GM21786 (cell line): Measurements from ENCODE around the gene TUFT1.
A peak's percentile ranks its signal among the peaks of the same experiment; 100 is the strongest.

Experiments
- ATAC-seq: cut with Tn5 transposase; IDR thresholded peaks from one replicate; pipeline ENCODE4 v1.9.1; 2021; ENCODE audit not compliant: unreplicated experiment

Gene TUFT1

DNA sequence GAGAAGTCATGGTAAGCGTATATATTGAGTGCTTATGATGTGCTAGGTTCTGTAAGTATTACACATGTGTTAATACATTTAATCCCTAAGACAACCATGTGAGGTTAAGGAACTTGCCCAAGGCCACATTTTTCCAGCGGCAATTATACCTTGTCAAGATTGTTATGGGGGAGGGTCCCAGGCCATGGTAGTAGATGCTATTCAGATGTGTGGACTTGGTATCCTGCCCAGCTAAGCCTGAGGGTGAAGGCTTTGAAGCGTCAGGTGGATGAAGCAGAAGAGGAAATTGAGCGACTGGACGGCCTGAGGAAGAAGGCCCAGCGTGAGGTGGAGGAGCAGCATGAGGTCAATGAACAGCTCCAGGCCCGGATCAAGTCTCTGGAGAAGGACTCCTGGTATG, 3.6 kb upstream of the TUFT1 start:
- ATAC-seq: no peak

DNA sequence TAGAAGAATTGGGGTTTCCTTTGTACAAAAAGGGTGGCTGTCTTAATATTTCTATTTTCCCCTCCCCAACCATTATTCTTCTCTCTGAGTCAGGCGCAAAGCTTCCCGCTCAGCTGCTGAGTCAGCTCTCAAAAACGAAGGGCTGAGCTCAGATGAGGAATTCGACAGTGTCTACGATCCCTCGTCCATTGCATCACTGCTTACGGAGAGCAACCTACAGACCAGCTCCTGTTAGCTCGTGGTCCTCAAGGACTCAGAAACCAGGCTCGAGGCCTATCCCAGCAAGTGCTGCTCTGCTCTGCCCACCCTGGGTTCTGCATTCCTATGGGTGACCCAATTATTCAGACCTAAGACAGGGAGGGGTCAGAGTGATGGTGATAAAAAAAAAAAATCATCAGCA, 3.0 kb upstream of the TUFT1 start:
- ATAC-seq: no peak

DNA sequence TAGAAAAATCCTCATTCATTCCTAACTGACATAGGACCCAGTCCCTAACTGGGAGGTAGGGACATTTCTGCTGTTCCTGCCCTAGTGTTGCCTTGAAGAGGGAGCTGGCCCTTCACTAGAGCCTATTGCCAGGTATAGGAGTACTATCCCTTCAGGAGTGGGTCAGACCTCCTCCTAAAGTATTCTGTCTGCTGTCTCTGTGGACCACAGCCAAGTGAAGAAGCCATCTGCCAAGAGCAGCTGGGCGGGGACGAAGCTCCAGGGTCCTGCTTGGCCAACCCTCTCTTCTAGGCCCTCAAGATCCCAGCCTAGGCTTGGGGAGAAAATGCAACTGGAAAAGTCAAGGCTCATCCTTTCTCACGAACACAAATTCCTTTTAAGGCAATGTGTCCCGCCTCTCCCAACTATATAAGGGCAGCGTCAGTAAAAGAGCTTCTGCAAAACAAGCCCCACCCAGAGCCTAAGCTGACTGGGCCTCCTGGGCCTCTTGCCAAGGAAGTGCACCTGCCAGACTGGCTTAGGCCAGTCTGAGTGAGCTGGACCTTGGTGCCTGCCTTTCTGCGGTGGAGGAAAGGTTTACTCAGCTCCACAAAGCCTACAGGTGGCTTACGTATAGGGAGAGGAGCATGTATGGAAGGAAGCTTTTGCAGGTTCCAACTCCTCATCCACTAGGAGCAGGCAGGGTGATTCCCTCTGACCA, 638 bp upstream of the TUFT1 start:
- ATAC-seq: peak; percentile 41

DNA sequence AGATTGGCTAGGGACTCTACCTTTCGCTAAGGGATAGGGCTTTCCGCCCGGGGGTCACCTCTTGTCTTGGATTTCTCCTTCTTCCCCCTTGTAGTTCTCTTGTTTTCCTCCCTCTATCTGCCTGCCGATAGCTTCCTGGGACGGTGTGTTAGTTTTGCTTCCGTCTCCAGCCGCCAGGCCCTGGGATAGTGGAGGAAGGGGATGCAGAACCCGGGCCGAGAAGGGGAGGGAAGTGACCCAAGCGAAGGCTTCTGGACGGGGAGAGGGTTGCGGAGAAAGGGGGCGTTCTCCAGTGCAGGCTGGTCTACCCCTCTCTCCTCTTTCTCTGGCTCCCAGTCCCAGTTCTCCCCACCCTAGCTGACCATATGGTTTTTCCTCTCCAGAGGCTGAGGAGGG, 871 bp downstream of the TUFT1 start:
- no peak for ATAC-seq

DNA sequence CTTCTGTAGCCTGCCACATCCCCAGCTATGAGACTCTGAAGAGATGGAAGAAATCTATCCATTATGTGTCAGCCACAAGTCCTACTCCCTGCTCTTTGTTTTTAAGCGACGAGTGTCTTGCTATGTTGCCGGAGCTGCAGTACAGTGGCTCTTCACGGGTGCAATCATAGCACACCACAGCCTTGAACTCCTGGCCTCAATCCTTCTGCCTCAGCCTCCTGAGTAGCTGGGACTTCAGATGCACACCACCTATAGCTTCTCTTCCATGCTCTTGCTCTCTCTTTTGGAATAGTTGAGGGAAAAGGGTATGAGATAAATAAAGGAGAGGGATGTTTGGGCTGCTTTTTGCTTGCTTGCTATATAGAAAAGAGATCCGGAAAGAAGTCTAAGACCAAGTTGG, 1.6 kb downstream of the TUFT1 start:
- ATAC-seq: no peak

DNA sequence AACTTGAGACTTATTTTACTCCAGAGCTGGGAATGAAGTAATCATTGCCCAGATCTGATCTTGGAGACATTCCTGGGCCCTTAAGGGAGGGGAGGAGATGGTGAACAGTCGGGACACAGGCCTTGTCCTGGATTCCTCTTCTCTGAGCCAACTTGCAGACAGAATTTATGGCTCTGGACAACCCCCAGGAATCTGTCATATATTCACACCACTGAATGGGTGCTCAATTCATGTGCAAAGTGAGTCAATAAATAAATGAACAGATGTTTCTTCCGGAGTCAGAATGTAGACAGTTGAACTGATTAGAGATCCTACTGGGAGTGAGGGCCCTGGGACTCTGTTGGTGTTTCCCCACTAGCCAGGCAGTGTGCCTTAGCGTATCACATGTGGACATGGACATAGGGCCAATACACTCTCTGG, 2.6 kb downstream of the TUFT1 start:
- no peak for ATAC-seq

DNA sequence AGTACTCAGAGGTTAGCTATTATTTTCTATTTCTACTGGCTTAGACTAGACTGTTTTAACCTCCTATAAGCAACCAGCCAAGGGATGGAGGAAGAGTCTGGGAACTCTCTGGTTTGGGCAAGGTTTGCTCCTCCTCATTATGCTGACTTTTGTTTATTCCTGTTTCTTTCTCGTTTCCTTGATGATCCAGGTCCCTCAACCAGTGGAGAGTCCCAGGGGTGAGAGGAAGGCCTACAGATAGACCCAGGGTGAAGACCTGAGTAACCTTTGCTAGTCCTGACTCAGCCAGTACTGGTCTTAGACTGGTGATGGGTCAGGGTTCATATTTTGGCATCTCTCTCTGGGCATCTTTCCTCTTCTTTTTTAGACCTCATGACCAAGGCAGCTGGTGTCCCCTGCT, 5.4 kb downstream of the TUFT1 start:
- ATAC-seq: no peak

DNA sequence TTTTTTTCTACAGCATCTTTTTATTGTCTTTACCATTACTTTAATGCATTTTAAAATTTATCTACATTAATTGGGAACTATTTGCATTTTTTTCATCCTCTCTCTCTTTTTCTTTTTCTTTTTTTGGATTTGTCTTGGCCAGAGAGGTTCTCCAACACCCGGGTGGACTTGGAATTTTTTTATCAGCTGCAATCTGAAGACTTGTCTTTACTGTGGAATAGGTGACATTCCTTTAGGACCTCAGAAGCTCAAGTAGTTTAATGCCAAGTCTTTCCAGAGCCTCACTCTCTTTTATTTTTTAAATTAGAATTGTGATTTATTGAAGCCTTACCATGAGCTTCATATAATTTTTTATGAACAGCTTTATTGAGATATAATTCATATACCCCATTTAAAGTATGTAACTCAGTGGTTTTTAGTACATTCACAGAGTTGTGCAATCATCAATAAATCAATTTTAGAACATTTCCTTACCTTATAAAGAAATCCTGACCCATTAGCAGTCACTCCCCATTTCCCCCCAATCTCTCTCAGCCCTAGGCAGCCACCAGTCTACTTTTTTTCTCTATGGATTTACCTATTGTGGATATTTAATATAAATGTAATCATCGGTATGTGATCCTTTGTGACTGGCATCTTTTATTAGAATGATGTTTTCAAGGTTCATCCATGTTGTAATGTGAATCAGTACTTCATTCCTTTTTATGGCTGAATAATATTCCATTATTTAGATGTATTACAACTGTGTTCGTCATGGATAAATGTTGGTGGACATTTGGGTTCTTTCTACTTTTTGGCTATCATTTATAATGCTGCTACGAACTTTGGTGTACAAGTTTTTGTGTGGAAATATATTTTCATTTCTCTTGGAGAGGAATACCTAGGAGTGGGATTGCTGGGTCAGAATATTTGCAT, 6.2 kb downstream of the TUFT1 start:
- ATAC-seq: no peak

DNA sequence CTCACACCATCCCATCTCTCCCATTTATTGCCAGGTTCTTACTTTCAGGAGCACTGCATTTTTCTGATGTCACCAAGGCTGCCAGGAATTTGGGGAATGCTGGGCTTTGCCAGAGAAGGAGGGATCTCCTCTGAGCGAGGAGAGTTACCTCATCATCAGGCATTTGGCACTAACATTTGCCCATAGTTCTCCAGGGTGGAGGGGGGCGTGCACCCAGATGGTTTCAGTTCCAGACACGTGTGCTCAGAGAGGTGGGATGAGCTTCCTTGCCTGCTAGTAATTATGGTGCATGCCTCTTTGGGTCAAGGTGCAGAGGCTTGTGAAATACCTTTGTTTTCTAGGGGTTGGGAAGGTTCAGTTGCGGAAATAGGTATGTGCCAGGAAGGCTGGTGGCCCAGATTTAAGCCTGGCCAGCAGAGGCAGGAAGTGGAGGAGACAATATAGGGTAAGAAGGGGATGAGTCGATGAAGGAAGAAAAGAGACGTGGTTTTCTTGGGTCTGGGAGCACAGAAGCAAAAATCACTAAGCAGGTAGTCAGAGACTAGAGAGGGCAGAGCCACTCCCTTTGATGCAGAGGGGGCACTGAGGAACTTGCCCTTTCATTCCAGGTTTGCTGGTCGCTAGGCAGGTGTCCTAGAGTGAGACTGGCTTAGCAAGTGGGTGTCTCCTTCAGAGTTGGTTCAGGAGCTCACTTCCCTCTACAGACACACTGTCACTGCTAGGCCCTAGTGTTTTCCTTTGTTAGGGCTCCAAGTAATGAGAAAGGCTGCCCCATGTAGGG, 7.2 kb downstream of the TUFT1 start:
- no peak for ATAC-seq

DNA sequence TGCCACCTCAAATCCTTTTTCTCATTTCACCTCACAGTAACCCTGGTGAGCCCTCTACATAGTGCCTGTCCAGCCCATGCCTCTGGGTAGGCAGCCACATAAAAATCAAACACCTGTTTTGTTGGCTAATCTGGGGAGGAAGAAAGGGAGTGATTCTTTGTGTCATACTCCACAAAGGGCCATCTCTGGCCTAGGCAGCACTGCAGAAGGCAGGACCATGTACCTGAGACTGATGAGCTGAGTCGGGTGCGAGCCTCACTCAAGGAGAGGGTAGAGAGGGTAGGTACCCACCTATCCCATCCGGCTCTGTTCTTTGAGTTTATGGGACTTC, 7.8 kb downstream of the TUFT1 start:
- no peak for ATAC-seq

DNA sequence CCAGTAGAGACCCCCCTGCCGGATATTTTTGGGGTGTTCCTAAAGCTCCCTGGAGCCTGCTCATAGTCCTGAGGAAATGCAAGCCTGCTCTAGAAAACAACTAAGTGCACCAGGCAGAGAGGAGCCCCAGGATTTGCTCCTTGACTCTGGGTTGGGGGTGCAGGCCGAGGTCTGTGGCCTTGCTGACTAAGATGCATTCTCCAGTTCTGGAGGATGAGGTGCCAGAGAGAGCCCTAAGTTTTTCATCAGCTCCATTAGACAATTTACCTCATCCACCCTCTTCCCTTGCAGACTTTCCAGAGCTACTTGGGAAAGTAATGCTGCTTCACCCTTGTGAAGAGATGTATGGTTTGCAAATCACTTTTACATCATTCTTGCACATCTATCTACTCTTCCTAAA, 9.1 kb downstream of the TUFT1 start:
- no peak for ATAC-seq

DNA sequence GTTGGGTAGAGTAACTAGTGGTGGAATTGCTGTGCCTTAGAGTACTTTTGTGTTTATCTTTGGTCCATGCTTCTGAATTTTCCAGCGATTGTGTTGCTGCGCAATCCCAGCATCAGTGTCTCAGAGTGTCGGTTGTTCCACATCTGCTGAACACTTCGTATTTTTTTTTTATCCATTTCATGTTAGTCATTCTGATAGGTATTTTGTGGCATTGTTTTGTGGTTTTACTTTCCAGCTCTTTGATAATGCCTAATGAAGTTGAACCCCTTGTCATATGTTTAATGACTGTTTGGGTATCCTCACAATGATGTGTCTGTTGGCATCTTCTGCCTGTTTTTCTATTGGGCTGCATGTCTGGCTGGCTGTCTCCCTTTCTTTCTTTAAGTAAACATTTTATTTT, 13.6 kb downstream of the TUFT1 start:
- no peak for ATAC-seq

DNA sequence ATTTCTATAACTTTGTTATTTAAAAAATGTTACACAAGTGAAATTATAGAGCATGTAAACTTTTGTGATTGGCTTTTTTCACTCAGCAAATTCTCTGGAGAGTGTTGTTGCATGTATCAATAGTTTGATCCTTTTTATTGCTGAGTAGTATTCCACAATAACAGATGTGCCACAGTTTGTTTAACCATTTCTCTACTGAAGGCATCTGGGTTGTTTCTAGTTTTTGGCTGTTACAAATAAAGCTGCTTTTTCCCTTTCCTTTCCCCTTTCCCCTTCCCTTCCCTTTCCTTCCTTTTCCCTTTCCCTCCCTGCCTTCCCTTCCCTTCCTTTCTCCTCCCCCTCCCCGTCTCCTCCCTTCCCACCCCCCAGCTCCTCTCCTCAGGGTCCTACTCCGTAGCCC, 15.9 kb downstream of the TUFT1 start:
- ATAC-seq: no peak

DNA sequence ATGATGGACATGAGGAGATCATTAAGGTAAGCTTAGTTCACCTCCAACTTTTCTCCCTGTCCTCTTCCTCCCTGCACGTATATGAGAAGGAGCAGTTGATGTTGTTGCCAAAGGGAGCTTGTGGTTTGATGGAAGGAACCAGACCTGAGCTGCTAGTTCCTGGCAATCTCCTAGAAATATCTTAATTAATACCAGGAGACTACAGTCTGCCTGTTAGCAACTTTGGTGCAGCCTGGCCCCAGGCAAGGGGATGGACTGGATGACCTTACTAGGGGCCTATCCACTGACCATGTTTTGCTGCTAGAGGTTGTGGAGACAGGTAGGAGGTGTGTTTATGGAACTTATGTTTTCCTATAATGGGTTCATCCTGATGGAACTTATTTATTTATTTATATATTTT, 22.6 kb downstream of the TUFT1 start:
- ATAC-seq: no peak

DNA sequence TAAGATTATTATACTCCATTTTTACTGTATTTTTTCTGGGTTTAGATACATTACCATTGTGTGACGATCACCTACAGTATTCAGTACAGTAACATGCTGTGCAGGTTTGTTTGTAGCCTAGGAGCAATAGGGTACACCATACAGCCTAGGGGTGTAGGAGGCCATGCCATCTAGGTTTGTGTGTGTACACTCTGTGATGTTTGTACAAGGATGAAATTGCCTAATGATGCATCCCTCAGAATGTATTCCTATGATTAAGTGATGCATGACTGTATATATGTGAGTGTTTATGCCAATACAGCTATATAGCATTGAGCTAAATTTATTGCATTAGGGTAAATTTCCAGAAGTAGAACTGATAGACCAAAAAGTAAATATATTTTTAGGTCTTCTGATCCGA, 23.3 kb downstream of the TUFT1 start:
- ATAC-seq: no peak

DNA sequence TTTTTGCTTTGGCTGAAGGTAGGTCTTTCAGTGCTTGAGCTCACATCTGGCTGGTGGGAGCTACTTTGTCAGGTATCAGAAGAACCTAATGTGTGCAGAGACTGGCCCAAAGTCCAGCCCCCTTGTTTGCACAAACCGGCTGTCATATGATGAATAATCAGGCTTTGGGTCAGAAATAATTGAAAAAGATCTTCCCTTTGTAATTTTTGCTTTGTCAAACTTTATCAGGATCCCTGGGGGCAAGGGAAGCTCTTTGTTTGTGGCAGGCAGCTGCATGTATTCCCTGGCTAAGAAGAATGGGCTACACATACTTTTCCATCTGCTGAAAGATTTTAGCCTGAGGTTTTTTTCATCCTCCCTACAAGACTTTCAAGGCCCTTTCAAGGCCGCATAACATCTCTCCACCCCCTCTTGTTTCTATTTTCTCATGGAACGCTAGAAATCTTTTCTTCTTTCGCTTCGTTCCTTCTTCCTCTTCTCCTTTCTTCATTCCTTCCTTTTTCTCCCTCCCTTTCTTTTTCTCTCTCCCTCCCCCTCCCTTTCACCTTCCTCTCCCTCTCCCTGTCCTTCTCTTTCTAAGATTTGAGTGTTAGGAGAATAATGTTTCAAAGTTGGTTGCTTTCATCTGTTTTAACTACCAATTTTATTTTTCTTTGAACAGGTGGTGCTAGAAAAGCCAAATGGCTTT, 25.5 kb downstream of the TUFT1 start:
- ATAC-seq: no peak

DNA sequence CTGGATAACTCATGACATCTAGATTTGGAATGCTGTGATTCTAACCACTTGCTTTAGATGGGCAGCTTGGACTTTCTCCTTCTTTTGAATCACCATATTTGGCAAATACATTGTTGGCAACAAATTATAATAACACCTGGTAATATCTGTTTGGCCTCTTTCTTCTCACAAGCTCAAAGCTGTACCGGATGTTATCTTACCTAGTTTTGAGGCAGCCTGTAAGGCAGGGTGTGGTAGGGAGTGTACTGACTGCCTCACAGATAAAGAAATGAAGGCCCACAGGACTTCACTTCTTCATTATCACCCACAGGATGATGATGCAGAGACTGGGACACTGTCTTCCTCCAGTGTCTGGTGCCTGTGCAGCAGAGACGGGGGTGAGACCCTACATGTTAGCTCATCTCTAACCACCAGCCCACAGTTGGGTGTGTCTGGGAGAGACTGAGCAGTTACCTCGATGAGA, 28.5 kb downstream of the TUFT1 start:
- no peak for ATAC-seq

DNA sequence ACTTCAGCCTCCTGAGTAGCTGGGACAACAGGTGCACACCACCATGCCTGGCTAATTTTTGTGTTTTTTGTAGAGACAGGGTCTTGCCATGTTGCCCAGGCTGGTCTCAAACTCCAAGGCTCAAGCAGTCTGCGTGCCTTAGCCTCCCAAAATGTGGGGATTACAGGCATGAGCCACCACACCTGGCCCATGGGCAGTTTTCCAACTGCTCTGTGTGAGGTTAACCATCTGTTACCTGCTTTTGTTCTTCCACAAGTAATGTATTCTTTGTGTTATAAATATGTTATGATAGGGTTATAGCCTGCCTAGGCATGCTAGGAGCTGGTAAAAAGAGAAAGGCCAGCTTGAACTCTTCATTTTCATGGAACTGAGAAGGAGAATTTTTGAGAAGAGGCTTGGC, 30.7 kb downstream of the TUFT1 start:
- ATAC-seq: no peak

DNA sequence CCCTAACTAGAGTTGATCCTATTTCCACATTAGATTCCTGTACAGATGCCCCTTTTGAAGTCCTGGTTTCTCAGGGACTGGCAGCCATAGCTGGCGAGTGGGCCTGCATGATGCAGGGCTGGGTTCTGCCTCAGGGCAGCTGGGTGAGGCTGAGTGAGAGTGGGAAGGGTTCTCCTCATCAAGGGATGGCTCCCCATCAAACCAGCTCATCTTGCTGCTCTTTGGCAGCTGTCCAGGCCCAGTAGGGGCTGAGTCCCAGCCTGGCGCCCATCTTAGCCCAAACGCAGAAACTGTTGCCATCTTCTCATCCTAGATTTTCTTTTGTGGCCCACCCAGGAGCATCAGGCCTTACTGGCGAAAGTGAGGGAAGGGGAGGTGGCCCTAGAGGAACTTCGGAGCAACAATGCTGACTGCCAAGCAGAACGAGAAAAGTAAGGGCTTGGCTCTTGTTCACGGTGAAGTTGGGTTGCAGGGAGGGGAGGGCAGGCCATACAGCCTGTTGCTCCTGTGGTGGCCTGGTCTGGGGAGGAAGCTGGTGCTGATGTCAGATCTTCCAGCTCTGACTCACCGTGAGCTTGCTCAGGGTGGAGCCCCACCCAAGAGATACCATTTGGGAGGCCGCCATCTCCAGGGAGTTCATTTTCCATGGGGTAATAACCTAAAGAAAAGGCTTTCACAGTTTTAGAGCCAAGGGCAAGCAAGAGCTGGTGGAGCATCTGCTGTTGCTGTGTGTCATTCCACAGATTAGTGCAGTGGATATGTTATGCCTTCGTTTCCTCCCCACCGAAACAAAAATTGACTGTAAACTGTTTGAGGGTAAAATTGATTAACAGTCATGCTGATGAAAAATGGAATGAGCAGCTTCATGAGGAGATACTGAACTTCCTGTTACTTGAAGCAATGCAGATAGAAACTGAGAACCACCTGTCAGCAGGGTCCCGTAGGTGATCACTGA, 34.7 kb downstream of the TUFT1 start:
- no peak for ATAC-seq

DNA sequence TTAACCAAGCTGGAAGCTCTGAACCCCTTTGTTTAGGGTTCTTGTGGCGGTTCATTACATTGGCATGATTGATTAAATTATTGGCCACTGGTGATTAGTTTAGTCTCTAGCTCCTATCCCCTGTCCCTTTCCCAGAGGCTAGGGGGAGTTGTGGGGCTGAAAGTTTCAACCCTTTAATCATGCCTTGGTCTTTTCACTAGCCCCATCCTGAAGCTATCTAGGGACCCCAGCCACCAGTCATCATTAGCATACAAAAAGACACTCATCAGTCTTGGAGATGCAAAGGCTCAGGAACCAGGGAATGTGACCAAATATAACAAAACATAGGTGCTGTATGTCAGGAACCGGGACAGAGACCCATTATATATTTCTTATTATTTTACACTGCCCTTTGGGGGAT, 37.1 kb downstream of the TUFT1 start:
- no peak for ATAC-seq
